Epidermal melanocyte (primary cell): ENCODE results near the gene TMEM97.

Experiments used
- DNase-seq: peaks from one replicate; pipeline ENCODE4 v3.0.0; 2011; ENCODE audit warnings: low spot score; ENCODE audit not compliant: insufficient read length

TMEM97 gene

DNA sequence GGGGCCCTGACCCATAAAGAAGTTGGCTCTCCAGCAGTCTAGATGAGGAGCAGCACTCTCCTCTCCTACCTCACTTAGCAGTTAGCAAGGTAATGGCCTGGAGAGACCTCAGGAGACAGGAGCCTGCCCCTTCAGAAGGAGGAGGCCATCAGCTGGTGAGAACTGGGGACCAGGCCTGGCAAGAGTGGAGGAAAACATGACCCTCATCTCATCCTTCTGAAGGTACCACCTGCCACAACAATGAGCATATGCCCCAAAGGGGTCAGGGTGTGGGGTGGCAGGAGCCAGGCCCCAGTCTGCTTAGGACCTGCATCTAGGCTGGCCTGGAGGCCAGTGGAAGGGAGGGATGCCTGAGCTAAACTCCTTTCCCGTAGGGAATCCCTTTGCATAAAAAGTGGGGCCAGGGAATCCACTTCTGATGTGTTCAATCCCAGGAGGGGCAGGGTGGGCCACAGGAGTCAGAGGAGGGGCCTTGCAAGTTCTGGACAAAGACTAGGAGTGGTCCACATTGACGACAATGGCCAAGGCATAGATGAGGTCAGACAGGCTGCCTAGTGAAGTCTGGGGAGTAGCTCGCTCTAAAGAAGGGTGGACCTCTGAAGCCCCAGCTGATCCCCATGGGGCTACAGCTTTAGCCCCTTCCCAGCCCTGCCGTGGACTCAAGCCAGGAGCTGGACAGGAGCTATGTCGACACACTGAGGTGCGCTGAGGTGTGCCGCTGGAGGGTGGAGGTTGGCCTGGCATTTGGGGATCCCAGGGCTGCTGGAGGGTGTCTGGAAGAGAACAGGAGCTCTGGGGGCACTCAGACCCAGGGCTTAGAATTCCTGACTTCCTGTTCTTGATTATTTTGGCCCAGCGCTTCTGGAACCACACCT lies 45.0 kb downstream of the TMEM97 start:
- DNase-seq, result no peak

GRCh38 chr17:28364665-28365363 lies 45.8 kb downstream of the TMEM97 start, which contains the start of gene SEBOX:
TSS of gene SEBOX (minus strand) at chr17:28365199. CDS start at chr17:28365151, 48 bp downstream.
- no peak for DNase-seq

- DNase-seq, result no peak
Observed at GRCh38 chr17:28365487-28365886, 46.5 kb downstream of the TMEM97 start.

DNA sequence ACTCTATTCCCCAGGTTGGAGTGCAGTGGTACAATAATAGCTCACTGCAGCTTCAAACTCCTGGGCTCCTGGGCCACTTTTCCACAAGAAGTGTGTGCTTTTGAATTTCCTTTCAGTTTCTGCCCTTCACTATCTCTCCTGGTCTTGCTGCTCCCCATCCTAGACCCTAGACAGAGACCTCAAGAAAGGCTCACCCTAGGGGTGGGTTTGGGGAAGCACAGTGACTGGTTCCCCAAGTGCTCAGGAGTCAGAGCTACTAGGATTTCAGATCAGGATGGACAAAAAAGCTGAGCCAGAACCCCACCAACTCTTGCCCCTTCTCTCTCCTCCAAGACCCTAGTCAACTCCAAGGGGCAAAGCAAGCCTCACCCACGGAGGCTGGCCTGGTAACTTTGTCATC lies 47.6 kb downstream of the TMEM97 start:
- DNase-seq, result no peak

DNA sequence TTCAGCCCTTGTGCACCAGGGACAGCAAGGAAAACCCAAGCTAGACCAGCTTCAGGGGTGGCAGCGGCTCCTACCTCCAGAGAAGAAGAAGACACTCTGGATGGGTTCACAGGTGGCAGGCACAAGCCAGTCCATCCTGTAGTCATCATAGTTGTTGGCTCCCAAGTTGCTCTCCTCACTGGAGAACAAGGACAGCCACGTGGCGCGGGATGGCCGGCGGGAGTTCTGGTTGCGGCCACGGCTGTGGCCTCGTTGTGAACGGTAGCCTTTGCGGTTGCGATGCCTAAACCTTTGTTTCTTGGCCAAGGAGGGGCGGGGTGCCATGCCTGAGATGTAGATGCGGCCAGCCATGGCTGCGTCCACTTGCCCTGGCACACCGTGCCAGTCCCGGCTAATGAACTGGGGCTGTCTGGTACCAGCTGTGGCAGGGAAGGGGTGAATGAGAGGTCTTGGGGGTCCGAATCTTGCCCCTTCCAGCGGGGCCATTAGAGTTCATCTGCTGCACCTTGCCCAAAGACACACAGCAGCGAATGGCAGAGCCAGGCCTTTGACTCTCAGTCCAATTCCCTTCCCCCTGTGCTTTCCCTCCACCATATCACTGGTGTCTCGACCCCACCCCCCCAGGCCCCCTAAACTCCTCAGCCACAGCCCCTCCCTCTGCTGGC lies 48.8 kb downstream of the TMEM97 start:
- DNase-seq, result no peak

- DNase-seq, result no peak
Observed at GRCh38 chr17:28368306-28368831, 49.4 kb downstream of the TMEM97 start.

GRCh38 chr17:28368915-28369683 lies 50.1 kb downstream of the TMEM97 start:
- DNase-seq, result no peak

DNA sequence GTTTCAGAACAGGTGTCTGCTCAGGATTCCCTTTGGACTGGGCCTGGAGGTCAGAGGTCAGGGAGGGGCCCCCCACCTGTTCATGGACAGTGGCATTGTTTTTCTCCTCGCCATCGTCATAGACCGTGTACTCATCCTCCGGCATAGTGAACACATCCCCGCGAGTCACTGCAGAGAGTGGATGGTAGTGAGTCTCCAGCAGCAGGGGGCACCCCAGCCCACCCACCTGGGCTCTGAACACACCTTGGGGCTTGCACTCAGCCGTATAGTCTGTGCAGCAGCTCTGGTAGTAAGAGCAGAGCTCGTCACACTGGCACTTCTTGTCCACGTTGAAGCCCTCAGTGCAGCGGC lies 50.7 kb downstream of the TMEM97 start:
- DNase-seq, result no peak

DNA sequence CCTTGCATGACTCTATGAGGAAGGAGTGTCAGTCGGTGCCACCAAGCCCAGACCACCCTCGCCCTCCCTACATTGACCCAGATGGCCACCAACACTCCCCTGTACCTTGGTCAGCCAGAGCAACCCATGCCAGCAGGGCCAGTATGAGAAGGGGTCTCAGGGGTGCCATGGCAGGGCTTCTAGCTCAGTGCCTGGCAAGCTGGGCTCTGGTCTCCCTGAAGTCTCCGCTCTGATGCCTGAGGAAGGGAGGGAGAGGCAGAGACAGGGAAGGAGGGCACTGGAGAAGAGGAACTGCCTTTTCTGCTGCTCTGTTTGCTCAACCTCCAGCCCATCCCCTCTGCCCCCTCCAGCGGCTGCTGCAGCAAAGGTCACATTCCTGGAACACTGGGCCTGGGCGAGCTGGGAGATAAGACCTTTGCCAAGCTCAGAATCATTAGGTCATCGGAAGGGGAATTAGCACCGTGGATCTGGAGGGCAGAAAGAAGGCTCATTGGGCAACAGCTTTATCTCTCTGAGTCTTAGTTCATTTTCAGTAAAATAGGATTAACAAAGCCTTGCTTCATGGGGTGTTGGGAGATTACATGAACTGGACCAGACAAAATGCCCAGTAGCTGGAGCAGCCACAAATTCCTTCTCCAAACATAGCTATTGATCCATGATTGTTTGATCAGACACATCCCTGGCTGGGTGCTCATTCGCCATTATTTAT lies 51.2 kb downstream of the TMEM97 start, which contains the start of gene VTN:
TSS of gene VTN (minus strand) at position 273 of the 709 bp plus-strand sequence. CDS start at position 169, 104 bp downstream.
- no peak for DNase-seq

GRCh38 chr17:28370744-28371103 lies 51.7 kb downstream of the TMEM97 start:
- no peak for DNase-seq

DNA sequence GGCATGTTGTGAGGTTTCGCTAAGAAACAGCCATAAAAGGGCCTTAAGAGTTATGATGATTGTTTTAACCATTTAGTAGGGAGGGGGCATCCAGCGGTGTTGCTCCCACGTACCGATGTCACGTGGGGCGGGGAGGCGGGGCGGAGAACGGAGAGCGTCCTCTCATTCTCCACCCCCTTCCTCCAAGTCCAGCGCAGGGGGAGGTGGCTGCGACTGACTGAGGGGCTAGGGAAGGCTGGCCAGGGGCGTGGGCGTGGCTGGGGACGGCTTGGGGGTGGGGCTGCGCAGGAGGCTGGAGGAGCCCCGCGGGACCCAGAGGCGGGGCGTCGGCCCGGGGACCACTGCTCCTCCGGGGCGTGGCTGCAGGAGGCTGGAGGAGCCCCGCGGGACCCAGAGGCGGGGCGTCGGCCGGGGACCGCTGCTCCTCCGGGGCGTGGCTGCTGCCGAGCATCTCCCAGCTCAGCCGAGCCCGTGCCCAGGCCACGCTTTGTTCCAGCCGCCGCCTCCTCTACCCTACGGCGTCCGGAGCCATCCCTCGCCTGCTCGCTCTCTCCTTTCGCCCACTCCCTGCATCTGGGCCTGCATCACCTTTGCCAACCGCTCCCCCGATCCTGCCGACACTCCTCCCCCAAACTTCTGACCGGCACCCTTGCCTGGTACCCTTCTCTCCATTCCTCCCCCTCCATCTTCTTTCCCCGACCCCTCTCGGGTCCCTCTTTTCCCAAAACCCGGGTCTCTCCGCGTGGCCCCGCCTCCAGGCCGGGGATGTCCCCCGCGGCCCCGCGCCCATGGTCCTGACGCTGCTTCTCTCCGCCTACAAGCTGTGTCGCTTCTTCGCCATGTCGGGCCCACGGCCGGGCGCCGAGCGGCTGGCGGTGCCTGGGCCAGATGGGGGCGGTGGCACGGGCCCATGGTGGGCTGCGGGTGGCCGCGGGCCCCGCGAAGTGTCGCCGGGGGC lies 52.5 kb downstream of the TMEM97 start, which contains the start of gene SARM1:
TSS of gene SARM1 (plus strand) at position 450 of the 958 bp plus-strand sequence. CDS start at position 789, 339 bp downstream.
- peak; percentile 94 for DNase-seq

DNA sequence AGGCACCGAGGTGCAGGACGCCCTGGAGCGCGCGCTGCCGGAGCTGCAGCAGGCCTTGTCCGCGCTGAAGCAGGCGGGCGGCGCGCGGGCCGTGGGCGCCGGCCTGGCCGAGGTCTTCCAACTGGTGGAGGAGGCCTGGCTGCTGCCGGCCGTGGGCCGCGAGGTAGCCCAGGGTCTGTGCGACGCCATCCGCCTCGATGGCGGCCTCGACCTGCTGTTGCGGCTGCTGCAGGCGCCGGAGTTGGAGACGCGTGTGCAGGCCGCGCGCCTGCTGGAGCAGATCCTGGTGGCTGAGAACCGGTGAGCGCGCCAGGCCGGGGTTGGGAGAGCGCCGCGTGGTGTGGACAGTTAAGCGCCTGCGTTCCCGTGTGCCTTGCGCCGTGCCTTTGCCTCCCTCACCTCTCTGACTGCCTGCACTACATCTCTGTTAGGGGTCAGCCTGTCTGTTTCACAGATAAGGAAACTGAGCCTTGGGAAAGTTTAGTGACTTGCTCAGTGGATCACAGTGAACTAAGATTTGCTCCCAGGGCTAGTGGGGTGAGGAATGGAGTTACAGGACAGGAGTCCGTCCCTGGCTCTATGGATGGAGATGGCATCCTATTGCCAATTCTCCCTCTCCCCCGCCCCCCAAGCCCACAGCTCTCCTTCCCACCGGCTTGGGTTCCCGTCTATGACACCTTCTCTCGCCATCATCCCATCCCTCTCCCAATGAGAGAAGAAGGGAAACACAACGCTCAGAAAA lies 53.4 kb downstream of the TMEM97 start:
- no peak for DNase-seq

DNA sequence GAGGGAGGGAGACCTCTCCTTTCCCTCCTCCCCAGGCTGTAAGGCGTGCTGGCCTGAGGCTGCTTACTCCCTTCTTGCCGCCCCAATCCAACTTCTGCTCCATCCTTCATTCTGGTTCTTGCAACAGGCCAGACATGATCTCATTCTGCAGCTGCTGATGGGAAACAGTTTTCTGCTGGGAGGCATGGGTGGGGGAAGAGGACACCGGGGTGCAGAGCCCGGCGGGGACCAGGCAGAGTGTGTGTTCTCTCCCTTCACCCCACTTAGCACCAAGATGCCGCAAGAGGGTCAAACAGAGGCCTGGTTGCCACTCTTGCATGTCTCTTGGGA lies 53.9 kb downstream of the TMEM97 start:
- DNase-seq, result no peak
